GM12878 (cell line): ENCODE results near the gene GZF1.

Experiments
- CHD2 ChIP-seq: IDR thresholded peaks from 2 replicates; pipeline ENCODE4 v1.6.1; 2011; ENCODE audit warnings: low read depth, low read length, improper control_type of control experiment, borderline replicate concordance
- CTCF ChIP-seq, 3 experiments: IDR thresholded peaks in 2 of 3; conservative IDR thresholded peaks in 1 of 3; 2 replicates each; pipeline ENCODE4 v1.5.1; 2011; ENCODE audit warnings: low read depth in 3 of 3, low read length in 3 of 3, mild to moderate bottlenecking in 3 of 3, control low read depth in 2 of 3, moderate library complexity in 2 of 3, inconsistent platforms in 1 of 3, mixed read lengths in 1 of 3; ENCODE audit not compliant: control insufficient read depth in 2 of 3, insufficient read depth in 1 of 3; ENCODE audit errors: extremely low read depth in 1 of 3
- HDAC2 ChIP-seq: fragments of 200-600 bp; sonication (generic); IDR thresholded peaks from 2 replicates; pipeline ENCODE4 v1.6.1; 2017
- SMARCA5 ChIP-seq: fragments of 450-650 bp; IDR thresholded peaks from 2 replicates; pipeline ENCODE4 v1.6.1; 2017; ENCODE audit warnings: mild to moderate bottlenecking

- TF ChIP-seq HDAC2 (no peak), SMARCA5 (peak; percentile 36; the same call in 1 of the 2 replicates), CTCF (IDR thresholded peaks at IDR 0.05 in 2 of 3, conservative IDR thresholded peaks at IDR 0.05 in 1 of 3; ENCODE audit: control insufficient read depth in 2 of 3, extremely low read depth in 1 of 3, insufficient read depth in 1 of 3, low read depth in 3 of 3, low read length in 3 of 3) (no peak), CHD2 (no peak)
Measured at GRCh38 chr20:23350904-23351838, 10.8 kb upstream of the GZF1 start.
